Astrocyte (in vitro differentiated cells and primary cell): ENCODE measurements around the gene GNB1L.

Source experiments
- CTCF ChIP-seq: IDR thresholded peaks from 2 replicates; pipeline ENCODE4 v1.5.1; 2011; ENCODE audit warnings: low read depth, mild to moderate bottlenecking, inconsistent platforms, low read length, moderate library complexity; ENCODE audit not compliant: insufficient read depth
- EZH2 ChIP-seq: IDR thresholded peaks from 2 replicates; pipeline ENCODE4 v1.6.1; 2012; ENCODE audit warnings: mild to moderate bottlenecking, low read length, inconsistent platforms; ENCODE audit not compliant: insufficient read depth

- no peak for TF ChIP-seq CTCF
- no peak for TF ChIP-seq EZH2
Observed at GRCh38 chr22:19850763-19851109, 3.9 kb downstream of the GNB1L start.
